GM19455 (cell line): Measurements from ENCODE around the gene RUNX2.
"Not testable (repeated sequence)": the region's sequence is repeated elsewhere in the genome, so short reads cannot be mapped to it uniquely, and the experiment has no call there.

Source experiments
- ATAC-seq: cut with Tn5 transposase; IDR thresholded peaks from one replicate; pipeline ENCODE4 v1.9.1; 2021; ENCODE audit not compliant: unreplicated experiment

The RUNX2 gene

GRCh38 chr6:45450132-45450531 is 122.0 kb downstream of the RUNX2 start:
- no peak for ATAC-seq

GRCh38 chr6:45450831-45451230 is 122.7 kb downstream of the RUNX2 start:
- ATAC-seq = no peak

- no peak for ATAC-seq
Observed at GRCh38 chr6:45454008-45454911, 126.1 kb downstream of the RUNX2 start.

GRCh38 chr6:45455408-45455807 is 127.3 kb downstream of the RUNX2 start:
- ATAC-seq = no peak

- no peak for ATAC-seq
Observed at GRCh38 chr6:45457141-45457540, 129.0 kb downstream of the RUNX2 start.

- no peak for ATAC-seq
Observed at GRCh38 chr6:45458672-45459071, 130.5 kb downstream of the RUNX2 start.

GRCh38 chr6:45460166-45460565 is 132.0 kb downstream of the RUNX2 start:
- ATAC-seq = no peak

- no peak for ATAC-seq
Observed at GRCh38 chr6:45461486-45461885, 133.4 kb downstream of the RUNX2 start.

- no peak for ATAC-seq
Observed at GRCh38 chr6:45462190-45463134, 134.3 kb downstream of the RUNX2 start.

GRCh38 chr6:45464685-45465084 is 136.6 kb downstream of the RUNX2 start:
- no peak for ATAC-seq

GRCh38 chr6:45466686-45467085 is 138.6 kb downstream of the RUNX2 start:
- no peak for ATAC-seq

- not testable (repeated sequence) for ATAC-seq
Observed at GRCh38 chr6:45467417-45467816, 139.3 kb downstream of the RUNX2 start.

- ATAC-seq = no peak
Observed at GRCh38 chr6:45467853-45468252, 139.7 kb downstream of the RUNX2 start.

- ATAC-seq = no peak
Observed at GRCh38 chr6:45469663-45470062, 141.5 kb downstream of the RUNX2 start.

GRCh38 chr6:45470131-45470738 is 142.1 kb downstream of the RUNX2 start:
- ATAC-seq = no peak

- no peak for ATAC-seq
Observed at GRCh38 chr6:45472382-45472781, 144.3 kb downstream of the RUNX2 start.

GRCh38 chr6:45473121-45473993 is 145.2 kb downstream of the RUNX2 start:
- no peak for ATAC-seq

- ATAC-seq = no peak
Observed at GRCh38 chr6:45474376-45474775, 146.2 kb downstream of the RUNX2 start.

- no peak for ATAC-seq
Observed at GRCh38 chr6:45476341-45476740, 148.2 kb downstream of the RUNX2 start.

GRCh38 chr6:45477278-45477677 is 149.1 kb downstream of the RUNX2 start:
- no peak for ATAC-seq
